Superior temporal gyrus (tissue), 1 donor: ENCODE measurements around the gene E2F4.

Experiments used
- DNase-seq: peaks from one replicate; pipeline ENCODE4 v3.0.0-alpha.2; 2016; ENCODE audit errors: extremely low spot score

E2F4 gene

GRCh38 chr16:67234180-67234597 is 42.2 kb downstream of the E2F4 start:
- no peak for DNase-seq

- DNase-seq: no peak
Observed at GRCh38 chr16:67235816-67236562, 44.0 kb downstream of the E2F4 start.

DNA sequence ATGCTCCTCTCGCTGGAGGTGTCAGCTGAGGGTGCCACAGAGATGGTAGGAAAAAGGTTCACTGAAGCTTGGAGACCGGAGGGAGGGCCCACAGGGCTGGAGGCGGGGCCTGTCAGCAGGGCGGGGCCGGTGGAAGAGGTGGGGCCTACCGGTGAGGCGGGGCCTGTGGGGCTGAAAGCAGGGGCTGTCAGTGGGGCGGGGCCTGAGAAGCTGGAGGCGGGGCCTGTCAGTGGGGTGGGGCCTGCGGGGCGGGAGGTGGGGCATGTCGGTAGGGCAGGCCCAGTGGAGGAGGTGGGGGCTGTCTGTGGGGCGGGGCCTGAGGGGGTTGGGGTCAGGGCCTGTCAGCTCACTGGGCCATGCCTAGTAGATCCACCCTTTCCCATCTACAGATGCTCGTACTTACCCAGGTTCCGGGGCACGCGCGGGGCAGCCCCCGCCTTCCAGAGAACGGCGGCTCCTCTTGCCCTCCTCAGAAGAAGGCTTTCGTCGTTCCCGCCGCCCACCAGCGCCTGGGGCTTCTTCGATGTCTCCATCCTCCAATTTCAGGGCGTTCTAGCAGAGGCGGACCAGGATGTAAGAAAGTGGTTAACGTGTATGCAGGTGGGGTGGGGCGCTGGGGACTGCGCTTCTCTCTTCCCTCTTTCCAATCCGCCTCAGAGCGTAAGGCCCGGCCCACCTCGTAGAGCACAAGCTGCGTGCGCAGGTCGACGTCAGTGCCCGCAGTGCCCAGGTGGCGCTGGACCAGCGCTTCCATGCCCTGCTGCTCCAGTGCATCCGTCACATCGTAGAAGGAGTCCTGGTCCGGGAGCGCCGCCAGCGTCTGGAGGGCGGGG is 44.8 kb downstream of the E2F4 start:
- DNase-seq: no peak

DNA sequence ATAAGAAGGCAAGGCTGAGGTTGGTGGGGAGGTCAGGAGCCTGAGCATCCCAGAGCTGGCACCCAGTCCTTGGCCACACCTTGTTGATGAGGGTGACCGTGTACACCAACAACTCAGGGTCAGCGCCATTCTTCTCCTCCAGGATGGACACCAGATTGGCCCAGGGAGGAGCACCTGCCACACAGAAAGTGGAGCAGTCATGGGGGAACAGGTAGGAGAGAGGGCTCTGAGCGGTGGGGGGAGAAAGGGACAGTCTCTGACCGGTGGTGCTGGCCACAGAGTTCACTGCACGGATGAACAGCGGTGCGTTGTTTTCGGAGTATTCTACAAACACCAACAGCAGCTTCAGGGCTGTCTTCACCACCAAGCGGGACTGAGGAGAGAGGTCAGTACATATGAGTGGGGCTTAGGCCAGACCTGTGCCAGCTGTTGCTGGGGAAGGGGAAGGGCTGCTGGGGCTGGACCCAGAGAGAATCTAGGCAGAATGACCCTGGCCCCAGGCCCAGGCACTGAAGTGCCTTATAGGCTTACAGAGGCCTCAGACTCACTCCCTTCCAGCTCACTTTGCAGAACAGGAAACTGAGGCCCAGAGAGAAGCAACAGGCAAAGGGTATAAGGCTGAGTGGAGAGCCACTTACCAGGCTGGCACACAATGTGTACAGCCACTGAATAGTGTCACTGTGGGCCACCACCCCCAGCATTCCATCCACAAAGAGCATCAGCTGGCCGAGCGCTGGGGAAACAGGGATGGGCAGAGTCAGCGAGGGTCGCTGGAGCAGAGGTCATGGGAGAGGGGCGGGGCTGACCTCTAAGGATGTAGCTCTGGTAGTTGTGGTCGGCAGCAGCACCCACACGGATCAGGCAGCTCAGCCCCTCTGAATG is 45.7 kb downstream of the E2F4 start:
- no peak for DNase-seq

GRCh38 chr16:67238278-67238575 is 46.3 kb downstream of the E2F4 start:
- DNase-seq: no peak

DNA sequence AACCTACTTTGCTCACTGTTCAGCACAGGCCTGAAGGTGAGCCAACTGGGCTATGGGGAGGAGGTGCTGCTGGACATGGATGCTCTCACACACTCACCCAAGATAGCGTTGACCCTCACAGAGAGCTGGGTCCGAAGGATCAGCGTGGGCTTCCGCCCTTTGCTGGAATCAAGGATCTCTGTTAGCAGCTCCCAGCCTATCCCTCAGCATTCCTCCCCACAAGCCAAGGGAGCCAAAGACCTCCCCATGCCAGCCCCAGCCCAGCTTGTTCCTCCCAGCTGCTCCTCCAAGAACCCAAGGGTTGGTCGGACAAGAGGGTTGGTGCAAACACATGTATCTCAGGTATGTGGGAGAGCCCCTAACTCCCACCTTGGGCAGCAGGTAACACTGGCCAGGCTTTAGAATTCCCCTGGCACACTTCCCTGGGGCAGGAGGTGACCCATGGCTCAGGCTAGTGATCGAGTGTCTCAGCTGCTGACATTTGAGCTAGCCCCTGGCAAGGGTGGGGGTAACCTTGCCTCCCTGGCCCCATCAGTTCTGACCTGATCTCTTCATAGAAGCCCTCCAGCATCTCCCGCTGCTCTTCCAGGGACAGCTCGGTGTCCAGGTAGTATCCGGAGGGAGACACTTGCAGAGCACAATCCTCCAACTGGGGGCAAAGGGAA is 47.0 kb downstream of the E2F4 start:
- DNase-seq: no peak

GRCh38 chr16:67240506-67240905 is 48.6 kb downstream of the E2F4 start:
- no peak for DNase-seq

GRCh38 chr16:67241008-67241900 is 49.3 kb downstream of the E2F4 start:
- DNase-seq: no peak

- DNase-seq: no peak
Observed at GRCh38 chr16:67242138-67242730, 50.3 kb downstream of the E2F4 start.

GRCh38 chr16:67243481-67243880 is 51.5 kb downstream of the E2F4 start:
- no peak for DNase-seq

DNA sequence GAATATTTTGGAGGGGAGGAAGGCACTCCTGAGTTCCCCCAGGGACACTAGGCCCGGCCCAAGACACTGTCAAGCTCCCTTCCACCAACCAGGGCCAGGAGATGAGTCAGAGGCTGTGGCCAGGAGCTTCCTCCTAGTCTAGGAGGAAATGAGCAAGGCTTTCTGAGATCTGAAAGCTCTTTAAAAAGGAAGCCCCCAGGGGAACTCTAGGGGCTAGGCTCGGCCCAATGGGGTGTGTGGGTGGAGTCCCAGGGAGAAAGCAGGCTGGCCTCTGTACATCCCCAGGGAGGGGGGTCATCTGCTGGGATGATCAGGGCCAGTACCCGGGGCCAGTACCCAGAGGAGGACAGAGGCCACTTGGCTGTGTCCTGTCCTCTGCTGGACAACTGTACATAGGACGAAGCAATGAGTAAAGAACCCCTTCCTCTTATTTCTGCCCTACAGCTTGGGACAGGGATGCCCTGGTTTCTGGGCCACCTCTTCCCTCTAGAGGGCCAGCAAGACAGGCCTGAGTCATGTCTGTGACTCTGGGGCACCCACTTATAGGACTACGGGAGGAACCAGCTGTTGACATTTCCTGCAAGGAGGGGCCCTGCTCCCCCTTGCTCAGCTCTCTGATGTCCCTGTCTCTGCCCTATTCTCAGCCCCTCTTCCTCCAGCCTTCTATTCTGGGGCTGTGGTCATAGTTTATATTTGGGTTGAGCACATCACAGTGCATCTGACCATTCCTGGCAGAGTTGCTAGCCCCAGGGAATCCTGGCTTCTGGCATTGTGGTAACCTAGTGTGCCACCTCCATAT is 52.6 kb downstream of the E2F4 start:
- peak; percentile 35 for DNase-seq

- DNase-seq: no peak
Observed at GRCh38 chr16:67245186-67245585, 53.2 kb downstream of the E2F4 start.

- peak; percentile 12 for DNase-seq
Observed at GRCh38 chr16:67245674-67246080, 53.7 kb downstream of the E2F4 start.

- DNase-seq: peak; percentile 31
Observed at GRCh38 chr16:67246081-67246755, 54.3 kb downstream of the E2F4 start.

- no peak for DNase-seq
Observed at GRCh38 chr16:67246756-67247191, 54.8 kb downstream of the E2F4 start.

- peak; percentile 89 for DNase-seq
Observed at GRCh38 chr16:67247192-67248072, 55.5 kb downstream of the E2F4 start, which contains the start of gene FHOD1. FHOD1 (minus strand) TSS chr16:67247481; CDS start chr16:67247410, 71 bp downstream.

GRCh38 chr16:67248073-67248400 is 56.1 kb downstream of the E2F4 start:
- DNase-seq: no peak
